Measurements from ENCODE around the gene RNF34. TPM values are rescaled to one million over a fixed set of nuclear protein-coding genes. Genes with fewer than 3 reads are reported as not detected.

RNF34 gene
- total and polyA plus RNA-seq, 2 of the 13 experiments (the other 11 are each of a cell fraction or from before 2014, with no cell fraction given), result 36.8 to 53.2 TPM

DNA sequence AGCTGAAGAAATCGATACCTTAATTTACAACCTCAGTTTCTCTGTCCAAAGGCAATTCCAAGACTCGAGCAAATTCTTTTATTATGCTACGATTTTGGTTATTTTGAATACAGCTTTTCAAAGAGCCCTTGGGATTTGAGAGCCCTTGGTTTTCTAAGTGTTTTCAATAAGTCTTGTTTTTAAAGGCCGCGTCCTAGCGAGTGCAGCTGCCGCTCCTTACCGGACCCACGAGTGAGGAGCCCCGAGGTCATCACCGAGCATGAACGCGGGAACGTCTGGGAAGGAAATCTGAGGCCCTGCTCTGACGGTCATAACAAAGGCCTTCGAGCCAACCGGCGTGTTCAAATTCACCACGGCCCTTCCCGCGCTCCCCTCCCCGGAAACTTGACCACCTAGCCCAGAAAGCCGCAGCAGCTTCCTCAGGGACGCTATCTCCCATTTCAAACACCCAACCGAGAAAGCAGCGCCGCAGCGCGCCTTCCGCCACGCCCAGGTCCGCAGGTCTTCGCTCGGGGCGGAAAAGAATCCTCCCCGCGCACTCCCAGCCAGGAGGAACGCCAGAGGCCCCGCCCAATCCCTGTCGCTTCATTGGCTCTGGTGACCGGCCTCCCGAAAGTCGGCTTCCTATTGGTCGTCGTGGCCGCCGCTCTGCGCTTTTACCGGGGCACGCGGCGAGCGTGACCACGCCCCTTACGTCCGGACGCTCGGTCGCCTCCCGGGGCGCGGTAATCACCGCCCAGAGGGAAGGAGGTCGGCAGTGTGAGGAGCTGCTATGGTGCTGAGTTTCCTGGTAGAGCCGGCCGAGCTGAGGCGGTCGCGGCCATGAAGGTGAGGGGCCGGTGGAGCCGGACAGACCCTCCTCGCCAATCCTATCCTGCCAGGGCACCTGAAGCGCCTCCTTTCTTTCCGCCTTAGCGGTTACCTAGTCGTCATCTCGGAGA lies at the start of gene RNF34 (continued):
- TF ChIP-seq ZHX1 (CRISPR knock-in tag; IDR thresholded peaks at IDR 0.05; ENCODE audit: low read depth), result no peak
- no peak for TF ChIP-seq ZNF543 (CRISPR knock-in tag; IDR thresholded peaks at IDR 0.05)
- no peak for TF ChIP-seq SCMH1 (CRISPR knock-in tag; IDR thresholded peaks at IDR 0.05; ENCODE audit: borderline replicate concordance)
- TF ChIP-seq TRAFD1 (CRISPR knock-in tag; IDR thresholded peaks at IDR 0.05; ENCODE audit: borderline replicate concordance), result no peak
- TF ChIP-seq ETV6 (CRISPR knock-in tag; conservative IDR thresholded peaks at IDR 0.05), result peak; percentile 12; the same call in 1 of the 2 replicates
- peak; percentile 53 for TF ChIP-seq TEAD3 (CRISPR knock-in tag; optimal IDR thresholded peaks at IDR 0.05; ENCODE audit: borderline replicate concordance)
- no peak for TF ChIP-seq MEIS1 (CRISPR knock-in tag; IDR thresholded peaks at IDR 0.05; ENCODE audit: borderline replicate concordance)
- TF ChIP-seq ZNF580 (CRISPR knock-in tag; IDR thresholded peaks at IDR 0.05; ENCODE audit: borderline replicate concordance, low read depth), result peak; percentile 70; the same call in 1 of the 2 replicates
- no peak; the same call in 1 of the 2 replicates for TF ChIP-seq SAFB2 (CRISPR knock-in tag; IDR thresholded peaks at IDR 0.05; ENCODE audit: borderline replicate concordance, low read depth)
- TF ChIP-seq PAWR (CRISPR knock-in tag; IDR thresholded peaks at IDR 0.05; ENCODE audit: borderline replicate concordance), result no peak
- TF ChIP-seq EZH2 (conservative IDR thresholded peaks at IDR 0.05; ENCODE audit: low read depth, low read length), result no peak
- TF ChIP-seq, protein P1, sequence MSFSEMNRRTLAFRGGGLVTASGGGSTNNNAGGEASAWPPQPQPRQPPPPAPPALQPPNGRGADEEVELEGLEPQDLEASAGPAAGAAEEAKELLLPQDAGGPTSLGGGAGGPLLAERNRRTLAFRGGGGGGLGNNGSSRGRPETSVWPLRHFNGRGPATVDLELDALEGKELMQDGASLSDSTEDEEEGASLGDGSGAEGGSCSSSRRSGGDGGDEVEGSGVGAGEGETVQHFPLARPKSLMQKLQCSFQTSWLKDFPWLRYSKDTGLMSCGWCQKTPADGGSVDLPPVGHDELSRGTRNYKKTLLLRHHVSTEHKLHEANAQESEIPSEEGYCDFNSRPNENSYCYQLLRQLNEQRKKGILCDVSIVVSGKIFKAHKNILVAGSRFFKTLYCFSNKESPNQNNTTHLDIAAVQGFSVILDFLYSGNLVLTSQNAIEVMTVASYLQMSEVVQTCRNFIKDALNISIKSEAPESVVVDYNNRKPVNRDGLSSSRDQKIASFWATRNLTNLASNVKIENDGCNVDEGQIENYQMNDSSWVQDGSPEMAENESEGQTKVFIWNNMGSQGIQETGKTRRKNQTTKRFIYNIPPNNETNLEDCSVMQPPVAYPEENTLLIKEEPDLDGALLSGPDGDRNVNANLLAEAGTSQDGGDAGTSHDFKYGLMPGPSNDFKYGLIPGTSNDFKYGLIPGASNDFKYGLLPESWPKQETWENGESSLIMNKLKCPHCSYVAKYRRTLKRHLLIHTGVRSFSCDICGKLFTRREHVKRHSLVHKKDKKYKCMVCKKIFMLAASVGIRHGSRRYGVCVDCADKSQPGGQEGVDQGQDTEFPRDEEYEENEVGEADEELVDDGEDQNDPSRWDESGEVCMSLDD (CRISPR knock-in tag; IDR thresholded peaks at IDR 0.05; ENCODE audit: borderline replicate concordance), result no peak
- no peak for TF ChIP-seq RAD51 (IDR thresholded peaks at IDR 0.05; ENCODE audit: borderline replicate concordance)
- no peak for TF ChIP-seq ONECUT2 (CRISPR knock-in tag; IDR thresholded peaks at IDR 0.05)
- peak; percentile 52; the same call in 1 of the 2 replicates for TF ChIP-seq ZNF75D (CRISPR knock-in tag; IDR thresholded peaks at IDR 0.05; ENCODE audit: borderline replicate concordance)
- TF ChIP-seq ZNF703 (CRISPR knock-in tag; IDR thresholded peaks at IDR 0.05; ENCODE audit: borderline replicate concordance), result peak; percentile 41; the same call in 1 of the 2 replicates
